Activated T-helper 1 cell treated with anti-CD3 and anti-CD28 coated beads, Interleukin-12 subunit alpha, Interleukin-12 subunit beta, Interleukin-2, Interleukin-4 antibody, amounts not matched to agents 30 ng/mL and 10 ng/mL and 1 ng/mL, durations not matched to agents 14 hours and 24 hours and 36 hours (primary cell): ENCODE results near the gene ORC1. TPM values are rescaled to one million over a fixed set of nuclear protein-coding genes. Genes with fewer than 3 reads are reported as not detected.

Experiments
- DNase-seq: peaks from one replicate; pipeline ENCODE4 v3.0.0; 2021; ENCODE audit warnings: low spot score
- H3K27ac Mint-ChIP-seq: one replicate; pipeline ENCODE4 v1.8.0; 2021; ENCODE audit warnings: mild to moderate bottlenecking, mixed read lengths
- H3K27me3 Mint-ChIP-seq: one replicate; pipeline ENCODE4 v1.8.0; 2022; ENCODE audit warnings: mild to moderate bottlenecking, moderate library complexity, mixed read lengths; ENCODE audit not compliant: insufficient read depth
- H3K36me3 Mint-ChIP-seq: one replicate; pipeline ENCODE4 v1.8.0; 2021; ENCODE audit warnings: low read depth, mixed read lengths
- H3K4me1 Mint-ChIP-seq: one replicate; pipeline ENCODE4 v1.8.0; 2021; ENCODE audit warnings: low read depth, mixed read lengths
- H3K4me3 Mint-ChIP-seq: one replicate; pipeline ENCODE4 v1.8.0; 2021; ENCODE audit warnings: mild to moderate bottlenecking, moderate library complexity, mixed read lengths
- H3K9me3 Mint-ChIP-seq: one replicate; pipeline ENCODE4 v1.8.0; 2021; ENCODE audit warnings: mixed read lengths
- intact Hi-C: fragments of 100-400 bp; cut with micrococcal nuclease; formaldehyde crosslinking; loops from one replicate; pipeline ENCODE4 v1.15.1; 2024
- total RNA-seq: library from RNA; stranded (reverse); gene quantifications from 2 replicates; pipeline ENCODE4 v1.2.3, GENCODE V29; 2022

ORC1 gene
- total RNA-seq, 1 donor from 2014 or later, result 39.6 TPM

DNA sequence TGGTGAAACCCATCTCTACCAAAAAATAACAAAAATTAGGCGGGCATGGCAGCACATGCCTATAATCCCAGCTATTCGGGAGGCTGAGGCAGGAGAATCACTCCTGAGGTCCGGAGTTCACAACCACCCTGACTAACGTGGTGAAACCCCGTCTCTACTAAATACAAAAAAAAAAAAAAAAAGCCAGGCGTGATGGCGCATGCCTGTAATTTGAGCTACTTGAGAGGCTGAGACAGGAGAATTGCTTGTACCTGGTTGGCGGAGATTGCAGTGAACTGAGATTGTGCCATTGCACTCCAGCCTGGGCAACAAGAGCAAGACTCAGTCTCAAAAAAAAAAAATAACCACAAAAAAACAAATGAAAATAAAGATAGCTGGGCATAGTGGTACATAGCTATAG lies 80.5 kb downstream of the ORC1 start:
- Mint-ChIP-seq H3K4me1 (no peaks in the 10 kb centered on the region), H3K27me3 (peaks cover 2% of the 10 kb centered on the region), H3K36me3 (no peaks in the 10 kb centered on the region), H3K4me3 (no peak overlapping the region), H3K9me3 (no peaks in the 10 kb centered on the region), H3K27ac (no peak overlapping the region)
- intact Hi-C loops, result no loop called here
- DNase-seq, result no peak

Other genes starting within 250 kb of the ORC1 start
- 40.5 and 42.3 TPM in 2 replicates for gene CC2D1B, start 38.2 kb downstream of the ORC1 start, total RNA-seq
- gene PRPF38A, start 179 bp upstream of the ORC1 start, total RNA-seq, result 103 and 105 TPM in 2 replicates
- 62.5 and 67.8 TPM in 2 replicates for gene TUT4, start 148.7 kb upstream of the ORC1 start, total RNA-seq
- gene GPX7, start 197.9 kb upstream of the ORC1 start, total RNA-seq, result 32.7 and 32.8 TPM in 2 replicates
- 5.7 and 6.0 TPM in 2 replicates for gene SHISAL2A, start 228.7 kb upstream of the ORC1 start, total RNA-seq